NCI-H446 (cell line): ENCODE data around the gene ATG4B.
"Not testable (repeated sequence)": the region's sequence is repeated elsewhere in the genome, so short reads cannot be mapped to it uniquely, and the experiment has no call there.

Experiments
- DNase-seq, 2 experiments: peaks; one replicate each; lab custom pipeline; 2025; lab: John Stamatoyannopoulos, UW

Gene ATG4B

DNA sequence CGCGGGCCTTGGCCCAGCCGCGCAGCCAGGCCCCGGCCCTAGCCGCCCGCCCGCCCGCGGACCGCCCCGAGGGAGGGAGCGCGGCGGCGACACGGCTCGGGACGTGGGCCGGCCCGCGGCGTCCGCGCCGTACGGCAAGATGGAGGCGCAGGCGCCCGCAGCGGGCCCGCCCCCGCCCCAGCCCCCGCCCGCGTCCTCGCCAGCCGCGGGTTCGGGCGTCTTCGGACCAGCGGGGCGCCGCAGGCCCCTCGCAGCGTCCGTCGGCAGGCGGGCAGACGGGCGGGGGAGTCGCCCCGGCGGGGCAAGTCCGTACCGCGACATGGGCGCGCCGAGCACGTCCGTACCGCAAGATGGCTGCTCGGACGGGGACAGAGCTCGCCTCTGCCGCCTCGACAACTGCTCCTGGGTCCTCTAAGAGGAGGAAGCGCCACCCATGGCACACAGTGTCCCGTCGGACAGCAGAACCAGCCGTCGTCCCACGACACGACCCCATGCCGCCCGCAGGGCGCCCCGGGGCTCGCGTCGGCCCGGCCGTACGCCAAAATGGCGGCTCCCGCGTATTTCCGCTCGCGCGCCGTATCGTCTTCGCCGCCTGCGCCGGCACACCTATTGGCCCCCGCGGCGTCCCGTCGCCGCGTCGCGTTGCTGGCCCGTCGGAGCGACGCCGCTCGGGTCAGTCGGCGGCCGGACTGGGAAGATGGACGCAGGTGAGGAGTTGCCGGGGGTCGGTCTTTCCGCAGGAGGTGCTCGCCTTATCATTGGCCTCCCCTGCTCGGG, at the start of gene ATG4B, which contains the start of gene THAP4:
TSS of gene ATG4B (plus strand) at position 676 of the 777 bp plus-strand sequence. CDS start at position 698, 22 bp downstream.
TSS of gene THAP4 (minus strand) at position 141 of the 777 bp plus-strand sequence. CDS start 141 bp downstream, outside the sequence.
- peak; percentile 60 to 73 for DNase-seq

DNA sequence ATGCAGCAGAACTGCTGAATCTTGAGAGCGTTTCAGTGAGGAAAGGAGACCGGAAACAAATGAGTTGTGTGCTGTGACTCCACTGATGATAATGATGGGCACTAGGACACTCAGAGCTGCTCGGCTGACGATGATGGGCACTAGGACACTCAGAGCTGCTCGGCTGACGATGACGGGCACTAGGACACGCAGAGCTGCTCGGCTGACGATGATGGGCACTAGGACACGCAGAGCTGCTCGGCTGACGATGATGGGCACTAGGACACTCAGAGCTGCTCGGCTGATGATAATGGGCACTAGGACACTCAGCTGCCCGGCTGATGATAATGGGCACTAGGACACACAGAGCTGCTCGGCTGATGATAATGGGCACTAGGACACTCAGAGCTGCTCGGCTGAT, 47.6 kb upstream of the ATG4B start:
- DNase-seq: not testable (repeated sequence)

DNA sequence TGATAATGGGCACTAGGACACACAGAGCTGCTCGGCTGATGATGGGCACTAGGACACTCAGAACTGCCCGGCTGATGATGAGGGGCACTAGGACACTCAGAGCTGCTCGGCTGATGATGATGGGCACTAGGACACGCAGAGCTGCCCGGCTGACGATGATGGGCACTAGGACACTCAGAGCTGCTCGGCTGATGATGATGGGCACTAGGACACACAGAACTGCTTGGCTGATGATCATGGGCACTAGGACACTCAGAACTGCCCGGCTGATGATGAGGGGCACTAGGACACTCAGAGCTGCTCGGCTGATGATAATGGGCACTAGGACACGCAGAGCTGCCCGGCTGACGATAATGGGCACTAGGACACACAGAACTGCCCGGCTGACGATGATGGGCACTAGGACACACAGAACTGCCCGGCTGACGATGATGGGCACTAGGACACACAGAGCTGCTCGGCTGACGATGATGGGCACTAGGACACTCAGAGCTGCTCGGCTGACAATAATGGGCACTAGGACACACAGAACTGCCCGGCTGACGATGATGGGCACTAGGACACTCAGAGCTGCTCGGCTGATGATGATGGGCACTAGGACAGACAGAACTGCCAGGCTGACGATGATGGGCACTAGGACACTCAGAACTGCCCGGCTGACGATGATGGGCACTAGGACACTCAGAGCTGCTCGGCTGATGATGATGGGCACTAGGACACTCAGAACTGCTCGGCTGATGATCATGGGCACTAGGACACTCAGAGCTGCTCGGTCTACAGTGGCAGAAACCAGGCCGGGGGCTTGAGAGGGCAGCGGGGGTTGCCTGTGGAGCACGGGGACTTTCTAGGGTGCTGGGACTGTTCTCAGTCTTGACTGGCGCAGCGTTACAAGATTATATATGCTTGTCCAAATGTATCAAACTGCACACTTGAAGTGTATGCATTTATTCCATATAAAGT, 46.7 kb upstream of the ATG4B start:
- not testable (repeated sequence) for DNase-seq

DNA sequence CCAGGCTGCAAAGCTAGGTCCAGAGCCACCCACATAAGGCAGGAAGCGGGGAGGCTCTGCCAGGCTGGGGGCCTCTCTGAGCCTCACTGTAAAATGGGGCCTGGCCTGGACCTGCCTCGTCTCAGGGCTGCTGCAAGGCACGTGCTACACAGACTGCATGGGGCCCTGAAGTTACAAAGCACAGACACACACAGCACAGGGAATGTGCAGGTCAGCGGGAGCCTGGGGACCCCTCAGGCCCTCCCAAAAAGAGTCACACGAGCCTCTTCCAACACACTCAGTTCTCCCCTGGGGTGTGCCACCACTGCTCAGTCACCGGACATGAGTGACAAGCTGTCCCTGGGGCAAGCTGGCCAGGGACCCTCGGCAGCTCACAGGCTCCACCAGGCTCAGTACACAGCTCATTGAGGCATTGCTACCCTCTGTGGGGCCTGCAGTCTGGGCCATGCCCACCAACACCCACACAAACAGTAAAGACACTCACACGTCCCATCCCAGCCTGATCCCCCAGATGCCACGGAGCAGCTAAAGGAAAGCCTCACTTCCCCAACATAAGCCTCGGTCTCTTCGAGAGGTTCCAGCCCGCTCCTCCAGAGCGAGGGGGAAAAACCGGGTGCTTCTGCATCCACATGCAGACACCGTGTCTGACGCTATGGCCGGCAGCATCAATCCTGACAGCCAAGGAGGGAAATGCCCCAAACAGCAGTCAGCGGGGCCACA, 45.2 kb upstream of the ATG4B start:
- no peak for DNase-seq

DNA sequence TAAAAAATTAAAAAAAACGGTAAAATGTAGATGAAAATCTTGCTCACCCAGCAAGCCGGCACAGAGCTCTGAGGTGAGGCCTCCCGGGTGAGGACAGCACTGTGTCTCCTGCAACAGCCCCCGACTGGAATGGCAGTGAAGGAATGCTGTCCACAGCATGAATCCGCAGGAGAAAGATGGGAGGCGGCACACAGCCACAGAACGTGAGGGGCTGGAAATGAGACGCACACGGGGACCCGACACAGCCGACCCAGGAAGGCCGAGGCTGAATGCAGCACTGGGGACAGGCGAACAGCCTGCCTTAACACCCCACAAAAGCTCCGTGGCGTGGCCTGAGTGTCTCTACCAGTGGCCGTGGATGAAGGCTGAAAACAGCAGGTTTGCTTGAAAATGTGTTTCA, 44.2 kb upstream of the ATG4B start:
- no peak for DNase-seq

DNA sequence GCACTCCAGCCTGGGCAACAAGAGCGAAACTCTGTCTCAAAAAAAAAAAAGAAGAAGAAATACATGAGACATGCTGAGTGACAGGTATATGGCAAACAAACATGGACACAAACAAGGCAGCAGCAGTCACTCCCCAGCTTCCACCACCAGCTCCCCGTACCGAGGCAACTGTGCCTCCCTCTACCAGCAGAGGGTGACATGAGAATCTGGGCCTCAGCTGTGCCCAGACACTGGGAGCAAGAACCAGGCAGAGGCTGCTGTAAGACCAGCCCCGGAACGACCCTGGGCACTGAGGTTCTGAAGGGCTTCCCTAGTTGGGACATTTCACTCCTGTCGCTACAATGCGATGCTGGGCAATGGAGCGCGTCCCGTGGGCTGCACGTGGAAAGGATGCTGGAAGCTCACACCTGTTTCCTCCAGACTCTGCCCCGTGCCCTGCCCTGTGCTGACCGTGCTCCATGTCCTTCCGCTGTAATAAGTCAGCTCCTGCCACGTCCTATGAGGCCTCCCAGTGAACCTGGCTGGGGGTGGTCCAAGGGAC, 41.8 kb upstream of the ATG4B start:
- no peak for DNase-seq

DNA sequence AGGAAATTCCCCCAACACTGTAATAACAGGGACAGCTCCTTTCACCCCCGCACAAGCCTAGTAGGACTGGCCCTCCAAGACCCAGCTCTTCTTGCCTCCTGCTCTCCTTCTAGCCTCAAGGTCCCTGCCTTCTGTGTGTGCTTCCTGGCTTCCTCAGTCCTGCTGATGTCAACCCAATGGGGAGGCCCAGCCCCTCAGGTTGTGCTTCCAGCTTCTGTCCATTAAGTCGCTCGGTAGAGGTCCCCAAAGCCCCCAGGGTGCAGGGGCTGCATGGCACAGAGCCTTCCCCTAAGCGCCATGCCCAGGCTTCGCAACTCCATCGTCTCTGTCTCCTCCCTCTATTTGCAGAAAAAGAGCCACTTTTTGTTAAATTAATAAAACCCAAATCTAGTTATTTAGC, 39.9 kb upstream of the ATG4B start:
- no peak for DNase-seq

DNA sequence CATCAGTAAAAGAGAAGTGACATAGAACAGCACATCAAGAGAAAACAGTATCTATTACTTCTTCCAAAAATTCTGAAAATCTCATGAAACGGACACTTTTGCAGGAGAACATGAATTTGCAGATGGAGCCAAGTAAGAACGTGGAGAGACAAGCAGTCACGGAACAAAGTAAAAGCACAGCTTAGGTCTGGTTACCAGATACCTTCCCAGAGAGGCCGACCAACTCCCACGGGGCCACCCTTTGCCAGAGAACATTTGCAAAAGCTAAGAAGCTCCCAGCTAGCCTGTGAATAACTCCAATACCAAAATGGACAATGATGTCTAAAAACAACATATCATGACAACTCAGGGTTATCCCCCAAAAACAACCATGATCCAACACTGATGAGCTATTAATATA, 39.4 kb upstream of the ATG4B start:
- no peak for DNase-seq

DNA sequence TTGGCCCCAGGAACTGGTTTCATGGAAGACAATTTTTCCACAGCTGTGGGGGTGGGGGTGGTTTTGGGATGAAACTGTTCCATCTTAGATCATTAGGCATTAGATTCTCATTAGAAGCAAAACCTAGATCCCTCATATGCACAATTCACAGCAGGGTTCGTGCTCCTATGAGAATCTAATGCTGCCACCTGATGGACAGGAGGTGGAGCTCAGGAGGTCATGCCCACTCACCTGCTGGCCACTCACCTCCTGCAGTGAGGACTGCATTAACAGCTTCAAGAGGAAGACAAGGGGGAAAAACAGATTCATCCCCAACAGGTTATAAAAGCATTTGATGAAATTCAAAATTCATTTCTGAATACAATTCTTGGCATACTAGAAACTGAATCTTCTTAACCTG, 39.0 kb upstream of the ATG4B start:
- no peak for DNase-seq

DNA sequence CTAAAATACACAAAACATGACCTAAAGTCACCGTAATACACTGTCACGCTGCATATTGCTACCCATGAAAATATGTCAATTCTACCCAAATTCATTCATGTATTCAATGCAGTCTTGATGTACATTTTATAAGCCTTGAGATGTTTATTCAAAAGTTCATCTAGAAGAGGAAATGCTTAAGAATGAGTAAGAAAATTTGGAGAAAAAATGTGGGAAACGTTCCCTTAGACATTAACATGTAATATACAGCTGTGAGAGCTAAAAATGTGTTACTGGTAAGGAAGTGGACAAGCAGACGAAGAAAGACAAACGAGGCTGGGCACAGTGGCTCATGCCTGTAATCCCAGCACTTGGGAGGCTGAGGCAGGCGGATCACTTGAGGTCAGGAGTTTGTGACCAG, 37.9 kb upstream of the ATG4B start:
- DNase-seq: no peak

DNA sequence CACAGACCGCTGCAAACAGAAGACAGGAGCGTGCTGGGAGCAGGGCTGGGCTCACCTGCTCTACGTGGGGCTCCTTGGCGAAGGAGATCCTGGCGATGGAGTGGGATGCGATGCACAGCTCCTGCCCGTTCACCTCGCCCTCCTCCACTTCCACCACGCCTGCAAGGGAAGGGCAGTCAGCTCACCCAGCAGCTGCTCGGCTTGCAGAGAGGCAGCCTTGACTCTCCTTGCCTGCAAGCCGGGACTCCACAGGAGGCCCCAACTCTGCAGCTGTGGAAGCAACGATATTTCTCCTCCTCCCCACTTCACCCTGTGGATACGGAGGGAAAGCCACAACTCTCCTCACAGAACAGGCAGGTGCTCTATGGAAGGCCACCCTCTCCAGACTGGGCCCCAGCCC, 35.7 kb upstream of the ATG4B start:
- DNase-seq: no peak

DNA sequence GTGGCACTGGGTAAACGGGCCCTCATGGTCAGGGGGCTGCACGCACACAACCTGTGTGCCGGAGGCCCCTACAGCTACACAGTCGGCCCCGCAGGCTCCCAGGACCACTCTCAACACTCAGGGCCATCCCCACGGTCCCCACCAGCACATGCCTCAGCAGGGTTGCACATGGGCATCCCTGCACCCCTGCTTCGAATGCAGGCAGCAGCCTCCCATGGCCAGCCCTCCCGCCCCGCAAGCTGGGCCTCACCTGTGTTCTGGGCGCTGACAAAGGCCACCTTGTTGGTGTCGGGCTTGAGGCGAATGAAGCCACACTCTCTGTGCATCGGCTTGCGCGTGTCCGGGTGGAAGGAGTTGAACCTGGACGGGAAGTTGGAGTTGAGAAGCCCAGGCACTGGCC, 34.8 kb upstream of the ATG4B start:
- DNase-seq: no peak

DNA sequence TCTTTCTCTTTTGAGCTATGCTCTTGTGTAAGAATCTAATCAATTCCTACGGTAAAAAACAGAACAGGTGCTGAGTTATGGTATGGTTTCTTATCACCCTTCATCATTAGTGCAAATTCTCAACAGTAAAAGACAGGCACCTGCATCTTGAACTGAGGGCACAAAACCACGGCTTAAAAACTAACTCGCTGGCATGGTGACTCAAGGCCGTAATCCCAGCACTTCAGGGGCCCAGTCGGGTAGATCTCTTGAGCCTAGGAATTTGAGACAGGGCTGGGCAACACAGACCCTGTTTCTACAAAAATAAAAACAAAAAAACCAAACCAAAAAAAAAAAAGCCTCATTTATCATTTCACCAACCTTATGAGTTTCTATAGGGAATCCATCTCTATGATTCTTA, 33.8 kb upstream of the ATG4B start:
- no peak for DNase-seq

DNA sequence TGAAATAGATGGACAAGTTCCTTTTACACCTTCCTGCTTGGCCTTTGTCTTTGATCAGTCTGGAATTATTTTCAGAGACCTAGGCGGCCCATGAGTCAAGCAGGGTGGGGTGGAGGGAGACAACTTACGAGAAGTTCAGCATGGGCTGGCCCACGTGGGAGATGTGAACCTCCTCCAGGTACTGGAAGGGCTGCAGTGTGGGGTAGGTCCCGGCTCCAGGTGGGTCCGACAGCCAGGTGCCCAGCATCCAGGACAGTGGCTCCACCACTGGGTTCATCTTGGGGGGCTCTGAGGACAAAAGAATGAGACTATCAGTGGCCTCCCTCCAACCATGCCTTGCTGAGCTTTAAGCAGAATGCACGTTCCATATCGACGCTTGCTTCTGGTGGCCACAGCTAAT, 31.3 kb upstream of the ATG4B start:
- DNase-seq: no peak

DNA sequence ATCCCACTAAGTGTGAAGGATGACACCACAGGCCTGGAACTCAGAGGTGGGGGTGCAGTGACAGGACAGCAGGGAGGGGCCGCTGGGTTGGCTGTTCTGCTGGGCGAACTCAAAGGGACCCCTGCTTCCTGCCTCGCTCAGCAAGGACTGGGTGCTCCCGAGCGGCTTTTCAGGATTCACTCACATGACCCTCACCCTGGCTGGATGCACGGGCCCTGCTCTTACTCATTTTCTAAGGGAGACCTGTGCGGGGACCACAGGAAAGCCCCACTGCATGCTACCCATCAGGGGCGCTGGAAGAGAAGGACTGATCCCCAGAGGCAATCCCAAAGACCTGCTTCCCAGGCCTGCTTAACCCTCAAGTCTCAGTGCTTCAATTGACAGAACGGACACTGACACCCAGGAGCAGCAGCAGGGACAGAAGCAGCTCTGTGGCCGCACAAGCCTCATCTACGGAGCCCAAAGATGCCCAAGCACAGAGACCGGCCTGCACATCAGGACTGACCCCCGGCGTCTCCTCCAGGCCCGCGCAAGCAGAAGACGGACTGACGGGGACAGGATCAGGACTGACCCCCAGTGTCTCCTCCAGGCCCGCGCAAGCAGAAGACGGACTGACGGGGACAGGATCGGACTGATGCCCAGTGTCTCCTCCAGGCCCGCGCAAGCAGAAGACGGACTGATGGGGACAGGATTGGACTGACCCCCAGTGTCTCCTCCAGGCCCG, 30.2 kb upstream of the ATG4B start:
- no peak for DNase-seq

DNA sequence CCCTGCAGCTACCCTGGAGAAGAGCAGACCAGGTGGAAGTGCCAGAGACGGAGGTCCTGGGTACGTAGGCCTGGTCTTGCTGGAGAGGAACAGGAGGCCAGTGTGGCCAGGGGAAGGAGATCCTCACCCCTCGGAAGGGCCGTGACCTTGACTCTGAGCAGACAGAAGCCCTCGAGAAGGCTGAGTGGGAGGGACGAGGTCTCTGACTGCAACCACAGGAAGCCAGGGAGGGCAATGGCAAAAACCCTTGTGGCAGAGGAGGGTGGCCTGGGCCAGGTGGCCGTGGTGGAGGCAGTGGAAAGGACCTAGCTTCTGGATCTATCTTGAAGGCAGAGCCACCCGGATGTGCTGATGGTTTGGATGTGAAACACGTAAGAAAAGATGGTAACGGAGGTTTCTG, 28.6 kb upstream of the ATG4B start:
- no peak for DNase-seq

DNA sequence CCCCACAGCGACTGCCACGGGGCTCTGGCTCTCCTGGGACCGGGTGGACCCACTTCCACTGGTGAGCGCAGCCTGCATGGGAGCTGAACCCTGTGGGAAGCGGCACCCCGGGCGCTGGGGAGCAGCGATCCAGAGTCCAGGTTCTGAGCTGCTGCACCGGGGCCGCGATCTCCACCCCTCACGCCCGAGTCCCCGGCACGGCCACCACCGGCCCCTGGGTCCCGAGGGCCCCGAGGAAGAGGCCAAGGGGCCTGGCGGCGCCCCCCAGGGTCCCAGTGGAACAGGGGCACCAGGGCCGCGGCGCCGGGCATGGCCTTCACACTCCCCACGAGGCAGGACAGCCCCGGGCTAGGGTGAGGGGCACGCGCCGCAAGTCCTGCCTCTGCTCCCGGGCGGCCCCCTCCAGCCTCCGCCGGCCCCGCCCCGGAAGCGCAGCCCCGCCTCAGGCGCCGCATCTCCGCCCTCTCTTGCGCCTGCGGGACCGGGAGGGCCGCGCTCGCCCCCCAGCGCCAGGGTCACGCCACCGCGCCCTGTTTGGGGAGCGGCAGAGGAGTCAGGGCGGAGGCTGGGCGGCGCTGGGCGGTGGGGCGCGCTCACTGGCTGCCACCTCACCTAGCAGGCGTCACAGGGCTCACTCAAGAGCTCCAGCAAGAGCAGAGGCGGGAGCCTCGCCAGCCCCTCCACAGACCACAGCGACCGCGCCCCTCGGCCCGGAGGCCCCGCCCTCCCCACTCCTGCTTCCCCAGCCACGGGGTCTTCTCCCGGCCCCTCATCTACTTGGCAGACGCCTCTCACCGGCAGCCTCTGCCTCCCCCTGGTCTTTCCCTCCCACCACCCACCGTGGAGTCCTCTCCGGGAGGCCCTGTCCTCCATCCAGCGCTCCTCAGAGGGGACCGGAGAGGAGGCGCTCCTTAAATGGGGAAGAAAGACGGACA, 27.4 kb upstream of the ATG4B start:
- DNase-seq: no peak

DNA sequence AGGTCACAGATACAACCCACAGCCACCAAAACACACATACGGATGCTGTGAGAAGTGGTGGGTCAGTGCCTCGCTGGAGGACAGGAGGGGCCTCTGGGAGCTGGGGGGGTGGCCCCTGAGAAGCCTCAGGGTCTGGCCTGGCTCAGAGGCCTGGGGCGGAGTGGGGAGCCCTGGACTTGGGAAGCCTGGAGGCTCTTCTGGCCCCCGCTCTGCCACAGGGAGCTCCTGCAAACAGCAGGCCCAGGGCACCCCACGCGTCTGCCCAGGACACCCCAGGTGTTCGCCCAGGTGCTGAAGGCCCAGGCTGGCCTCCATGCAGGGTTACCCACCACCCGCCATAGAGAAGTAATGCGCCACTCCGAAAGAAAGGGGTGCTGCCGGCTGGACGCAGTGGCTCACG, 26.4 kb upstream of the ATG4B start:
- no peak for DNase-seq

DNA sequence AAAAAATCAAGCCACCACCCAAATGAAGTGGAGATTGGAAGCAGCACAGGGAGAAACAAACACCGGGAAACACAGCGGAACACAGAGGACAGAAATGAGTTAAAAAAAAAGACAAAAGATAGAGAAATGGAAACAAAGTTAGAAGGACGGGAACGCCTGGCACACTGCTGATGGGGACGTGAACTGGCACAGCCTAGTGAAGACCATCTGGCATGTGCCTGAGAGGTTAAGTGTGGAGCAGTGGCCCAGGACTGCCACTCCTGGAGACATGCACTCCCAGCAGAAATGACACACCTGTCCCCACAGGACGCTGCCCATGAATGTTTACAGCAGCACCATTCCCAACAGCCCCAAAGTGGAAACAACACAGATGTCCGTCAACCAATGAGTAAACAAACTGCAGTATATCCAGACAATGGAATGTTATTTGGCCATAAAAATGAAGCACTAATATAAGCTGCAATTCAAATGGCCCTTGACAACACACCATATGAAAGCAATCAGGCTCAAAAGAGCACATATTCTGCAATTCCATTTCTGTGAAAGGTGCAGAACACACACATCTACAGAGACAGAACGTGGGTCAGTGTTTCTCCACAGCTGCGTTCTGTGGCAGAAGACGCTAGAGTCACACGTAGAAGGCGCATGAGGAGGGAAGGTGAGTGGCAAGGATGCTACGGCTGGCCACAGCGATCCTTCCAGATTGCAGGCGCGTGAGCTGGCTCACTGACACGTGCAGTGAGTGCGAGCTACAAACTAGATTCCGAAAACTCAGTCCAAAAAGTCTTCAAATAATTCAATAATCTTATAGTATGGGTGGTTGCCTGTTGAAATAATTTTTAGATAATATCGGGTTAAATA, 25.1 kb upstream of the ATG4B start:
- DNase-seq: no peak
